Ishikawa (cell line): ENCODE measurements around the gene ADAM11.

ENCODE experiments used
- RAD21 ChIP-seq: IDR thresholded peaks from 2 replicates; pipeline ENCODE4 v1.6.1; 2012; ENCODE audit warnings: low read depth
- REST ChIP-seq: IDR thresholded peaks from 2 replicates; pipeline ENCODE4 v1.6.1; 2012; ENCODE audit warnings: low read depth, mild to moderate bottlenecking
- TAF1 ChIP-seq: IDR thresholded peaks from 2 replicates; pipeline ENCODE4 v1.6.1; 2012; ENCODE audit warnings: low read depth, mild to moderate bottlenecking
- TEAD4 ChIP-seq: IDR thresholded peaks from 2 replicates; pipeline ENCODE4 v1.6.1; 2012

- TF ChIP-seq TEAD4 (no peak), REST (no peak), TAF1 (no peak), RAD21 (no peak)
These were observed 10.4 kb downstream of the ADAM11 start for GRCh38 chr17:44769230-44769629.
